GM23338 (cell line): ENCODE measurements around the gene FUZ. TPM values are rescaled to one million over a fixed set of nuclear protein-coding genes. Genes with fewer than 3 reads are reported as not detected.

ENCODE experiments used
- ATAC-seq: fragments of 200-7000 bp; cut with Tn5 transposase; 3 replicates; pipeline ENCODE4 v1.9.1; 2020
- DNase-seq: peaks from one replicate; pipeline ENCODE4 v3.0.0-alpha.2; 2015; ENCODE audit warnings: low spot score
- H2AFZ ChIP-seq: fragments of 200-600 bp; sonication (generic); 2 replicates; pipeline ENCODE4 v1.8.0; 2016; ENCODE audit warnings: antibody characterized with exemption, mild to moderate bottlenecking, moderate library complexity
- H3F3A ChIP-seq: fragments of 200-600 bp; sonication (generic); replicated peaks from 2 replicates; pipeline ENCODE4 v1.8.0; 2017; ENCODE audit warnings: antibody characterized with exemption, mixed run types, low read depth
- H3K27ac ChIP-seq: fragments of 200-600 bp; sonication (generic); 2 replicates; pipeline ENCODE4 v1.6.1; 2016; ENCODE audit warnings: low read depth
- H3K27me3 ChIP-seq: fragments of 200-600 bp; sonication (generic); 2 replicates; pipeline ENCODE4 v1.8.0; 2016; ENCODE audit warnings: mild to moderate bottlenecking, mixed run types, moderate library complexity; ENCODE audit not compliant: insufficient read depth
- H3K36me3 ChIP-seq: fragments of 200-600 bp; sonication (generic); 2 replicates; pipeline ENCODE4 v1.8.0; 2016; ENCODE audit warnings: mild to moderate bottlenecking; ENCODE audit not compliant: insufficient read depth
- H3K4me1 ChIP-seq: fragments of 200-600 bp; sonication (generic); 2 replicates; pipeline ENCODE4 v1.8.0; 2016; ENCODE audit warnings: mild to moderate bottlenecking, moderate library complexity; ENCODE audit not compliant: insufficient read depth
- H3K4me2 ChIP-seq: fragments of 200-600 bp; sonication (generic); 2 replicates; pipeline ENCODE4 v1.7.1; 2017; ENCODE audit warnings: mixed run types
- H3K4me3 ChIP-seq: fragments of 200-600 bp; sonication (generic); 2 replicates; pipeline ENCODE4 v1.6.1; 2016; ENCODE audit warnings: mixed run types
- H3K79me2 ChIP-seq: fragments of 200-600 bp; sonication (generic); replicated peaks from 2 replicates; pipeline ENCODE4 v1.8.0; 2017; ENCODE audit warnings: mild to moderate bottlenecking; ENCODE audit not compliant: insufficient read depth
- H3K9me2 ChIP-seq: fragments of 200-600 bp; sonication (generic); 2 replicates; pipeline ENCODE4 v1.8.0; 2017; ENCODE audit not compliant: insufficient read depth
- H4K20me1 ChIP-seq: fragments of 200-600 bp; sonication (generic); replicated peaks from 2 replicates; pipeline ENCODE4 v1.8.0; 2017; ENCODE audit warnings: mild to moderate bottlenecking; ENCODE audit not compliant: insufficient read depth
- H3K27ac Mint-ChIP-seq: 2 replicates; pipeline ENCODE4 v1.8.0; 2020; ENCODE audit warnings: inconsistent platforms, mild to moderate bottlenecking, moderate library complexity, mixed read lengths
- H3K27me3 Mint-ChIP-seq: 3 replicates; pipeline ENCODE4 v1.8.0; 2022; ENCODE audit warnings: low read depth, mild to moderate bottlenecking, moderate library complexity, mixed read lengths, inconsistent platforms; ENCODE audit not compliant: insufficient read depth, poor library complexity
- H3K36me3 Mint-ChIP-seq: 3 replicates; pipeline ENCODE4 v1.8.0; 2021; ENCODE audit warnings: low read depth, mild to moderate bottlenecking, inconsistent platforms, moderate library complexity, mixed read lengths
- H3K4me1 Mint-ChIP-seq: 3 replicates; pipeline ENCODE4 v1.8.0; 2020; ENCODE audit warnings: mild to moderate bottlenecking, inconsistent platforms, mixed read lengths
- H3K4me3 Mint-ChIP-seq: 3 replicates; pipeline ENCODE4 v1.8.0; 2021; ENCODE audit warnings: moderate library complexity, mild to moderate bottlenecking, inconsistent platforms, mixed read lengths
- H3K9me3 Mint-ChIP-seq: 3 replicates; pipeline ENCODE4 v1.8.0; 2020; ENCODE audit warnings: moderate library complexity, mild to moderate bottlenecking, inconsistent platforms, mixed read lengths
- EZH2 ChIP-seq: fragments of 200-600 bp; sonication (generic); IDR thresholded peaks from one replicate; pipeline ENCODE4 v1.8.0; 2017; ENCODE audit warnings: antibody characterized with exemption, mild to moderate bottlenecking, low read depth; ENCODE audit not compliant: unreplicated experiment
- NANOG ChIP-seq: IDR thresholded peaks from 2 replicates; pipeline ENCODE4 v1.6.1; 2016; ENCODE audit warnings: antibody characterized with exemption, borderline replicate concordance
- STAT1 ChIP-seq: IDR thresholded peaks from one replicate; pipeline ENCODE4 v1.6.1; 2016; ENCODE audit warnings: antibody characterized with exemption; ENCODE audit not compliant: unreplicated experiment
- ZNF114 ChIP-seq: fragments of 250-450 bp; sonication (Bioruptor Pico); IDR thresholded peaks from 2 replicates; pipeline ENCODE4 v1.5.0; 2020; ENCODE audit warnings: mild to moderate bottlenecking, moderate library complexity
- ZNF331 ChIP-seq: fragments of 250-450 bp; sonication (Bioruptor Pico); IDR thresholded peaks from 2 replicates; pipeline ENCODE4 v1.5.0; 2020; ENCODE audit warnings: low read depth, mild to moderate bottlenecking, moderate library complexity
- ZNF462 ChIP-seq: fragments of 250-450 bp; sonication (Bioruptor Pico); IDR thresholded peaks from 2 replicates; pipeline ENCODE4 v1.5.0; 2020; ENCODE audit warnings: mild to moderate bottlenecking, moderate library complexity
- polyA plus RNA-seq: library from polyadenylated mRNA; unstranded; fragments of >200 nt; fragmentation: Nextera tagmentation; extraction: Ambion mirVana; gene quantifications from 2 replicates; pipeline ENCODE4 v1.2.1, GENCODE V29; 2016
- total RNA-seq: library from RNA; depleted of rRNA; stranded (reverse); fragments of >200 nt; shearing (Covaris generic); gene quantifications from 2 replicates; pipeline ENCODE4 v1.2.3, GENCODE V29; 2014
- TF ChIP-seq, protein P1 (sequence below): IDR thresholded peaks from 2 replicates; pipeline ENCODE4 v1.6.1; 2016; ENCODE audit warnings: antibody characterized with exemption
- TF ChIP-seq, protein P2 (sequence below), 2 experiments: fragments of 200-600 bp in 1 of 2; sonication (generic) in 1 of 2; conservative IDR thresholded peaks; 2 replicates each; pipeline versions ENCODE4 v1.5.1 to v1.6.1; 2016 to 2017; ENCODE audit warnings: antibody characterized with exemption in 2 of 2, low read depth in 2 of 2, mild to moderate bottlenecking in 2 of 2, moderate library complexity in 1 of 2

The FUZ gene
- total and polyA plus RNA-seq, 2 experiments from 2014 or later: 24.3 to 34.8 TPM

GRCh38 chr19:49802836-49803528, 10.1 kb downstream of the FUZ start:
- no peak for TF ChIP-seq STAT1
- TF ChIP-seq ZNF331 (CRISPR knock-in tag): no peak
- TF ChIP-seq, protein P1, sequence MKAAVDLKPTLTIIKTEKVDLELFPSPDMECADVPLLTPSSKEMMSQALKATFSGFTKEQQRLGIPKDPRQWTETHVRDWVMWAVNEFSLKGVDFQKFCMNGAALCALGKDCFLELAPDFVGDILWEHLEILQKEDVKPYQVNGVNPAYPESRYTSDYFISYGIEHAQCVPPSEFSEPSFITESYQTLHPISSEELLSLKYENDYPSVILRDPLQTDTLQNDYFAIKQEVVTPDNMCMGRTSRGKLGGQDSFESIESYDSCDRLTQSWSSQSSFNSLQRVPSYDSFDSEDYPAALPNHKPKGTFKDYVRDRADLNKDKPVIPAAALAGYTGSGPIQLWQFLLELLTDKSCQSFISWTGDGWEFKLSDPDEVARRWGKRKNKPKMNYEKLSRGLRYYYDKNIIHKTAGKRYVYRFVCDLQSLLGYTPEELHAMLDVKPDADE: no peak
- TF ChIP-seq, protein P2, sequence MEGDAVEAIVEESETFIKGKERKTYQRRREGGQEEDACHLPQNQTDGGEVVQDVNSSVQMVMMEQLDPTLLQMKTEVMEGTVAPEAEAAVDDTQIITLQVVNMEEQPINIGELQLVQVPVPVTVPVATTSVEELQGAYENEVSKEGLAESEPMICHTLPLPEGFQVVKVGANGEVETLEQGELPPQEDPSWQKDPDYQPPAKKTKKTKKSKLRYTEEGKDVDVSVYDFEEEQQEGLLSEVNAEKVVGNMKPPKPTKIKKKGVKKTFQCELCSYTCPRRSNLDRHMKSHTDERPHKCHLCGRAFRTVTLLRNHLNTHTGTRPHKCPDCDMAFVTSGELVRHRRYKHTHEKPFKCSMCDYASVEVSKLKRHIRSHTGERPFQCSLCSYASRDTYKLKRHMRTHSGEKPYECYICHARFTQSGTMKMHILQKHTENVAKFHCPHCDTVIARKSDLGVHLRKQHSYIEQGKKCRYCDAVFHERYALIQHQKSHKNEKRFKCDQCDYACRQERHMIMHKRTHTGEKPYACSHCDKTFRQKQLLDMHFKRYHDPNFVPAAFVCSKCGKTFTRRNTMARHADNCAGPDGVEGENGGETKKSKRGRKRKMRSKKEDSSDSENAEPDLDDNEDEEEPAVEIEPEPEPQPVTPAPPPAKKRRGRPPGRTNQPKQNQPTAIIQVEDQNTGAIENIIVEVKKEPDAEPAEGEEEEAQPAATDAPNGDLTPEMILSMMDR (conservative IDR thresholded peaks at IDR 0.05; ENCODE audit: low read depth in 2 of 2): no peak
- TF ChIP-seq ZNF462 (CRISPR knock-in tag): no peak
- no peak for TF ChIP-seq NANOG
- no peak for TF ChIP-seq ZNF114
- no peak for TF ChIP-seq EZH2
- H3K4me2 ChIP-seq: peak overlapping the region; percentile 50; the same call in 1 of the 2 replicates
- no peak overlapping the region for H2AFZ ChIP-seq
- Mint-ChIP-seq H3K27me3 (peaks cover 13% of the 10 kb centered on the region), H3K36me3 (peaks cover 56% of the 10 kb centered on the region), H3K9me3 (no peaks in the 10 kb centered on the region), H3K4me3 (peak overlapping the region; percentile 66), H3K27ac (peak overlapping the region; percentile 90), H3K4me1 (peaks cover 26% of the 10 kb centered on the region)
- ATAC-seq: peak; percentile 7
- peak; percentile 57 for DNase-seq
- H3K27me3 ChIP-seq: no peaks in the 10 kb centered on the region
- peak overlapping the region; percentile 69 for H3K27ac ChIP-seq
- no peaks in the 10 kb centered on the region for H3K9me2 ChIP-seq
- H3K4me1 ChIP-seq: peaks cover 17% of the 10 kb centered on the region; the same call in 1 of the 2 replicates
- H3K4me3 ChIP-seq: peak overlapping the region; percentile 39; the same call in 1 of the 2 replicates
- no peaks in the 10 kb centered on the region for H3K79me2 ChIP-seq
- H3F3A ChIP-seq: peaks cover 26% of the 10 kb centered on the region
- no peaks in the 10 kb centered on the region for H3K36me3 ChIP-seq
- no peaks in the 10 kb centered on the region; the same call in 1 of the 2 replicates for H4K20me1 ChIP-seq
